Upper lobe of right lung (tissue), 1 donor: ENCODE results near the gene MECP2. TPM values are rescaled to one million over a fixed set of nuclear protein-coding genes. Genes with fewer than 3 reads are reported as not detected.

ENCODE experiments used
- ATAC-seq: fragments of 200-7000 bp; cut with Tn5 transposase; one replicate; pipeline ENCODE4 v1.9.1; 2020; ENCODE audit warnings: mild to moderate bottlenecking, moderate library complexity
- DNase-seq: peaks from one replicate; pipeline ENCODE4 v3.0.0-alpha.2; 2020
- H3K27ac ChIP-seq: fragments of 200-600 bp; one replicate; pipeline ENCODE4 v1.8.0; 2022
- H3K27me3 ChIP-seq: fragments of 200-600 bp; one replicate; pipeline ENCODE4 v1.8.0; 2022; ENCODE audit warnings: mild to moderate bottlenecking
- H3K36me3 ChIP-seq: fragments of 200-600 bp; one replicate; pipeline ENCODE4 v1.8.0; 2022
- H3K4me1 ChIP-seq: fragments of 200-600 bp; one replicate; pipeline ENCODE4 v1.8.0; 2022
- H3K4me3 ChIP-seq: fragments of 200-600 bp; one replicate; pipeline ENCODE4 v1.8.0; 2022; ENCODE audit warnings: mild to moderate bottlenecking
- H3K9me3 ChIP-seq: fragments of 200-600 bp; one replicate; pipeline ENCODE4 v1.8.0; 2022
- intact Hi-C: fragments of 100-400 bp; cut with DNase I; formaldehyde crosslinking; loops from one replicate; pipeline ENCODE4 v1.11.0; 2022
- total RNA-seq: library from RNA; stranded (reverse); fragmentation: NEBNext Ultra II Directional; extraction: Animal tissue kit (Norgen Biotek cat#: 25700); gene quantifications from one replicate; pipeline ENCODE4 v1.2.1, GENCODE V29; 2021
- TF ChIP-seq, protein P1 (sequence below): fragments of 200-600 bp; IDR thresholded peaks from one replicate; pipeline ENCODE4 v1.8.0; 2022; ENCODE audit warnings: antibody characterized with exemption
- donor health status: DM: no; HTN: yes; CAD: no; lungs with severe emphysema.

The MECP2 gene
- total RNA-seq, 1 donor from 2014 or later: 58.6 TPM

DNA sequence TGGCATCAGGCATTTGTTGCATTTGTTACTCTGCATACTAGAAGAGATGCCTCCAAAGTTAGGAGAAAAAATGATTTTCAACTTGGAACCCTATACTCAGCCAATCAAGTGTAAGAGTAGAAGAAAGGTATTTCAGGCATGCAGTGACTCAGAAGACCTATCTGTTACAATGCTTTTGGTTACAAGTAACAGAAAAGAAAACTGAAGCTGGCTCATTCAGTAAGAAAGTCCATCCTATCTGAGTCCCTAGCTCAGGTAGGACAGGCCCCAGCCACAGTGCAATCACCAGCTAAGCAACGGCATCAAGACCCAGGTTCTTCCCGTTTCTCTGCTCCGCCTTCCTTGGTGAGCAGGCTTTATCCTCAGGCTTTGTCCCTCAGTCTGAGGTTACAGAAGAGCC is 23.3 kb downstream of the MECP2 start:
- no peak overlapping the region for H3K27ac ChIP-seq
- H3K4me1 ChIP-seq: no peaks in the 10 kb centered on the region
- TF ChIP-seq, protein P1, sequence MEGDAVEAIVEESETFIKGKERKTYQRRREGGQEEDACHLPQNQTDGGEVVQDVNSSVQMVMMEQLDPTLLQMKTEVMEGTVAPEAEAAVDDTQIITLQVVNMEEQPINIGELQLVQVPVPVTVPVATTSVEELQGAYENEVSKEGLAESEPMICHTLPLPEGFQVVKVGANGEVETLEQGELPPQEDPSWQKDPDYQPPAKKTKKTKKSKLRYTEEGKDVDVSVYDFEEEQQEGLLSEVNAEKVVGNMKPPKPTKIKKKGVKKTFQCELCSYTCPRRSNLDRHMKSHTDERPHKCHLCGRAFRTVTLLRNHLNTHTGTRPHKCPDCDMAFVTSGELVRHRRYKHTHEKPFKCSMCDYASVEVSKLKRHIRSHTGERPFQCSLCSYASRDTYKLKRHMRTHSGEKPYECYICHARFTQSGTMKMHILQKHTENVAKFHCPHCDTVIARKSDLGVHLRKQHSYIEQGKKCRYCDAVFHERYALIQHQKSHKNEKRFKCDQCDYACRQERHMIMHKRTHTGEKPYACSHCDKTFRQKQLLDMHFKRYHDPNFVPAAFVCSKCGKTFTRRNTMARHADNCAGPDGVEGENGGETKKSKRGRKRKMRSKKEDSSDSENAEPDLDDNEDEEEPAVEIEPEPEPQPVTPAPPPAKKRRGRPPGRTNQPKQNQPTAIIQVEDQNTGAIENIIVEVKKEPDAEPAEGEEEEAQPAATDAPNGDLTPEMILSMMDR: no peak
- DNase-seq (no peak), ATAC-seq (no peak)
- intact Hi-C loops: no loop called here
- H3K27me3 ChIP-seq: no peaks in the 10 kb centered on the region
- H3K36me3 ChIP-seq: no peaks in the 10 kb centered on the region
- no peak overlapping the region for H3K4me3 ChIP-seq
- H3K9me3 ChIP-seq: no peaks in the 10 kb centered on the region

DNA sequence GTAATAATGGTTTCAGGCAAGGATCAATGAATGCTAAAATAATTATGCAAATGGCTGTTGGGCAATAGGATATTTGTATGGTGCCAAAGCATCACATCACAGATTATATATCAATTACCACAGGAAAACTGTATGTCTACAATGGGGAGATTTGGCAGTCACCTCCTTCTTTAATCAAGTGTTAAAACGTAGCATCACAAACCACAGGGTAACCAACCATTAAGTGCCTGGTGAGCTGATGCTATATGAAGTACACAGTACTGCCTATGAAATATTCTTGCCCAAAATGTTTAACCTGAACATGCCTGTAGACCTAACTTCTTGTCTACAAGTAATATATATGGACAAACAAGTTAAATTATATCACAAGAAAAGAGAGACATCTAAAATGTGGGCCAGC is 25.3 kb downstream of the MECP2 start:
- no peak for DNase-seq
- H3K4me1 ChIP-seq: peaks cover 4% of the 10 kb centered on the region
- TF ChIP-seq, protein P1: no peak

DNA sequence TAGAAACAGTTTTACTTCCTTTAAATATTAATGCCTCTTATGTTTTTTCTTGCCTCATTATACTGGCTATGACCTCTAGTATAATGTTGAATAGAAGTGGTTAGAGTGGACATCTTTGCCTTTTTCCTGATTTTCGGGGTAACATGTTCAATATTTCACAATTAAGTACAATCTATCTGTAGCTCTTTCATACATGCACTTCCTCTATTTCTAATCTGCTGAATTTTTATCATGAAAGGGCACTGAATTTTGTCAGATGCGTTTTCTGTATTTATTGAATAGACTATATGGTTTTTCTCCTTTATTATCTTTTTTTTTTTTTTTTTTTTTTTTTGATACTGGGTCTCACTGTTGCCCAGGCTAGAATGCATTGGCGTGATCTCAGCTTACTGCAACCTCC is 29.0 kb downstream of the MECP2 start:
- intact Hi-C loops: no loop called here
- TF ChIP-seq, protein P1: no peak
- H3K27ac ChIP-seq: no peak overlapping the region
- no peak overlapping the region for H3K4me3 ChIP-seq
- H3K36me3 ChIP-seq: no peaks in the 10 kb centered on the region
- no peaks in the 10 kb centered on the region for H3K27me3 ChIP-seq
- H3K9me3 ChIP-seq: no peaks in the 10 kb centered on the region
- ATAC-seq (no peak), DNase-seq (no peak)
- H3K4me1 ChIP-seq: peaks cover 14% of the 10 kb centered on the region

More for the DNA sequence above, 25.3 kb downstream of the MECP2 start:
- H3K27ac ChIP-seq: no peak overlapping the region
- intact Hi-C loops: no loop called here
- H3K9me3 ChIP-seq: no peaks in the 10 kb centered on the region
- H3K27me3 ChIP-seq: no peaks in the 10 kb centered on the region
- no peaks in the 10 kb centered on the region for H3K36me3 ChIP-seq
- ATAC-seq: no peak
- H3K4me3 ChIP-seq: no peak overlapping the region

DNA sequence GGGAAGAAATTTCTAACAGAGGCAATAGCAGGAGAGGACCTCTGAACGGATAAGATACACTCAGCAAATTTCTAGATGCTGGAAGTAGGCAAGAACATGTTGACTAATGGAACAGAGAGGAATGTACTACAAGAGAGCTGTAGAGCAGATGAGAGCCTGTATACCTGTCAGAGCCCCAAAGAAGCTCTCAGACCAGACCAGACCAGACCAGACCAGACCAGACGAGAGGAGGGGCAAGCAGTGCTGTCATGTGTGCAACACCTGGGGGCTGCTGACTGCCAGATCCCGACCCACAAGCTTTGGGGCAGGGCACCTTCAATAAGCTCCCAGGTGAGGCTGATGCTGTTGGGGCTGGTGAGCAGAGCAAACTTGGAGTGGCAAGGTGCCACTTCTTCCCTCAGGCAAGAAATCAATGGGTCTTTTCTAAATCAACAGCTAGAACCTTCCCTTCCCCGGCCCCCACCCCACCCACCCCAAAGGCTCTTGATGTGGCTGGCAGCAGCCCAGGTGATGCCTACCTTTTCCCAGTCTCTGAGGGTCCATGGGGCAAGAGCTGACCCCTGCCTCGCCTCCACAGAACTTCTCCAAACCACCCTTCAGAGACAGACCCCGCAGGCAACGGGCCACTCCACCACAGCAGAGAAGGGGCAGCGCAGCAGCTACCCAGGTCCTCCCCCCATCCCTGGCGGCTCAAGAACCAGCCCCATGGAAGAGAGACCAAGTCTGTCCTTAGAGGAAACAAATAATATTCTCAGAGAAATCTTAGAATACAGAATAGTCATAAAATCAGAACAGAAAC is 32.7 kb downstream of the MECP2 start:
- Histone ChIP-seq H3K9me3 (no peaks in the 10 kb centered on the region), H3K4me1 (peaks cover 18% of the 10 kb centered on the region), H3K27me3 (no peaks in the 10 kb centered on the region), H3K27ac (no peak overlapping the region), H3K4me3 (no peak overlapping the region), H3K36me3 (no peaks in the 10 kb centered on the region)
- intact Hi-C loops: no loop called here
- ATAC-seq: peak; percentile 78
- TF ChIP-seq, protein P1: no peak
- no peak for DNase-seq

DNA sequence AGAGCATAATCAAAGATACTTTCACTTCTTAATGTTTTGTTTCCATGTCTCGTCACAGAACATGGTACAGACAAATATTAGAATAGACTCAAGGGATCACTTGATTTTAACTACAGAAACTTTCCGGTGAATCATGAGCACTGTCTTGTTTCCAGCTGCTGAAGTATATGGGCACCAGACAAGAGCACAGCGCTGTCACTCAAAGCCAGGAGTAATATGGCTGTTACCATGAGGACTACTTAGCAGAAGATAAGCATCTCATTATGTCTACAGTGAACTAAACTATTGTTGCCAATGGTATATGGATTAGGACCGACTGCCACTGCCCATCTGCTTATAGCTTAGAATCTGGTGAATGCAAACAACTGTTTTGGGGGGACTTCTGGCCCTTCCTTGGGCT is 34.3 kb downstream of the MECP2 start:
- intact Hi-C loops: no loop called here
- no peak for DNase-seq
- Histone ChIP-seq H3K4me1 (peaks cover 19% of the 10 kb centered on the region), H3K4me3 (no peak overlapping the region), H3K27ac (no peak overlapping the region), H3K9me3 (no peaks in the 10 kb centered on the region), H3K27me3 (no peaks in the 10 kb centered on the region), H3K36me3 (no peaks in the 10 kb centered on the region)
- ATAC-seq: no peak
- TF ChIP-seq, protein P1: no peak
